Epithelial cell of esophagus (primary cell): ENCODE results near the gene KCNJ11.

Experiments used
- DNase-seq: peaks from one replicate; pipeline ENCODE4 v3.0.0; 2010; ENCODE audit warnings: low read depth
- H3K4me3 ChIP-seq: 2 replicates; pipeline ENCODE4 v1.5.1; 2011; ENCODE audit warnings: mild to moderate bottlenecking, low read length, control low read depth
- CTCF ChIP-seq: IDR thresholded peaks from 2 replicates; pipeline ENCODE4 v1.5.1; 2011; ENCODE audit warnings: low read depth, mild to moderate bottlenecking, low read length, control low read depth, inconsistent platforms; ENCODE audit not compliant: insufficient read depth; ENCODE audit errors: missing control alignments

KCNJ11 gene

DNA sequence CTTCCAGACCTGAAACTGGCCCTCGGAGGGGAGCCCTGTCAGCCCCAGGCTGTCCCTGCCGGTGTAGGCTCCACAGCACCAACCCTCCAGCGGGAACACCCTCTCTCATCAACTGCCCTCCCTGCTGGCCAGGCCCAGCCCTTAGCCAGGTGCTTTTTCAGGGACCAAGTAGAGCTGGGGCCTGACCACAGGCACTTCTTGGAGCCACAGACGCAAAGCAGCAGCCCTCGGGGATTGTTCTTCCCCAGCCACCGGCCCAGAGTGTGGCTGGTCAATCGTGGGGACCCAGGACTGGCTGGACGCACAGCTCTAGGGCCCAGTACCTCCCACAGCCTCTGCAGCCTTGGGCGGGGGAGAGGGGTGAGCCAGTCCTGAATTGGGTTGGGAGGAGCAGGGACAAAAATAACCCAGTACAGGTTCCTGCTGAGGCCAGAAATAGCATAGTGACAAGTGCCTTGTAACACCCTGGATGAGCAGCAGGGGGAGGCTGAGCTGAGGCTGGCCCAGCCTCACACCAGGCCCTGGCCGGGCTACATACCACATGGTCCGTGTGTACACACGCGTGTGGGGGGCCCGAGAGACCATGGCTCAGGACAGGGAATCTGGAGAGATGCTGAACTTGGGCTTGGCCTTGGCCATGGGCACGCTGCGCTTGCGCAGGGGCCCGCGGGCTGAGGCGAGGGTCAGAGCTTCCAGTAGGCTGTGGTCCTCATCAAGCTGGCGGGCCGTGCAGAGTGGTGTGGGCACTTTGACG, 2.0 kb downstream of the KCNJ11 start:
- TF ChIP-seq CTCF: peak; percentile 76
- no peak overlapping the region for H3K4me3 ChIP-seq
- peak; percentile 63 for DNase-seq

DNA sequence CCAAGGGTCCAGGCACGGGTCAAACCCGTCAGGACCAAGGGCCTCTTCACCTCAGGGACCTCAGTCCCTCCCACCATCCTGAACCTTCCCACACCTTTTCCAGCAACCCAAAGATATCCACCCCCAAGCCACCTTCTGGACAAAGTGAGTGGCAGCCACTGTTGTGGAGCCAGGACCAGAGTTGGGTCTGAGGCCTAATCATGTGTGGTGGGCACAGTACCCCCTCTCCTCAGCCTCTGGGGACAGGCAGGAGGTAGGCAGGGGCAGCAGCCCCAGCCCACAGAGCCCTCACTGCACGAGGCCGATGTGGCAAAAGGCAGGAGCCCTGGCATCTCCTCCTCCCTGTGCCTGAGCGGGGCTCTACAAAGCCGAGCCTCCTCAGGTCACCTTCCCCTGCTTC, 2.5 kb downstream of the KCNJ11 start:
- no peak overlapping the region for H3K4me3 ChIP-seq
- no peak for TF ChIP-seq CTCF
- no peak for DNase-seq

GRCh38 chr11:17385492-17385891, 3.0 kb downstream of the KCNJ11 start:
- no peak overlapping the region for H3K4me3 ChIP-seq
- no peak for DNase-seq
- TF ChIP-seq CTCF: no peak

GRCh38 chr11:17384002-17384511, 4.4 kb downstream of the KCNJ11 start:
- DNase-seq: peak; percentile 82
- TF ChIP-seq CTCF: peak; percentile 89

DNA sequence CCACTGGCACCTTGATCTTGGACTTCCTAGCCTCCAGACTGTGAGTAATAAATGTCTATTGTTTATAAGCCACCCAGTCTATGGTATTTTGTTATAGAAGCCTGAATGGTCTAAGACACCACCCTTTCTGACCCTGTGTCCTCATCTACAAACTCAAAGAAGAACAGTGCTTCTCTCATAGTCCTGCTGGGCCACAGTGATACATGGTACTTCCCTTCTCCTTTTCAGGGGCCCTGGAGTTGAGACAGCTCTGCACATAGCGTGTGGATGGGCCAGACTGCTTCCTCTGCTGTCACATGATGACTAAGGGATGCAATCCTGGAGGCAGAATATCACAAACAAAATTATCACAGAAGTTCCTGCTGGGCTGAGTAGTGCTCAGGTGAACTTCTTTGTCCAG, 5.0 kb downstream of the KCNJ11 start:
- no peak overlapping the region for H3K4me3 ChIP-seq
- no peak for TF ChIP-seq CTCF
- DNase-seq: peak; percentile 23

More at GRCh38 chr11:17384002-17384511, 4.4 kb downstream of the KCNJ11 start:
- no peak overlapping the region for H3K4me3 ChIP-seq

- no peak for DNase-seq
These were observed 6.3 kb downstream of the KCNJ11 start for GRCh38 chr11:17382046-17382728.

More at GRCh38 chr11:17382046-17382728, 6.3 kb downstream of the KCNJ11 start:
- no peak for TF ChIP-seq CTCF
- no peak overlapping the region for H3K4me3 ChIP-seq
